Small intestine (tissue), 7 donors: ENCODE results near the gene IGSF9. TPM values are rescaled to one million over a fixed set of nuclear protein-coding genes. Genes with fewer than 3 reads are reported as not detected.
A peak's percentile ranks its signal among the peaks of the same experiment; 100 is the strongest.

Experiments
- DNase-seq, 2 donors: peaks; one replicate each; pipeline versions ENCODE4 v3.0.0 to v3.0.0-alpha.2; 2013
- FAIRE-seq: peaks from 2 replicates; lab custom pipeline; 2012; peaks lifted over from hg19 to GRCh38; lab: Jason Lieb, UNC
- H3K27ac ChIP-seq, 3 donors: one replicate each; pipeline ENCODE4 v1.5.1; 2013; ENCODE audit warnings: low read length in 2 of 3, mild to moderate bottlenecking in 2 of 3, control low read depth in 1 of 3, inconsistent platforms in 1 of 3, low read depth in 1 of 3, moderate library complexity in 1 of 3
- H3K27me3 ChIP-seq, 3 donors: one replicate each; pipeline ENCODE4 v1.6.1; 2013; ENCODE audit warnings: low read length in 3 of 3, inconsistent platforms in 1 of 3; ENCODE audit not compliant: control insufficient read depth in 3 of 3, insufficient read depth in 3 of 3
- H3K36me3 ChIP-seq, 3 donors: one replicate each; pipeline ENCODE4 v1.6.1; 2013; ENCODE audit warnings: low read length in 3 of 3, inconsistent platforms in 1 of 3, low read depth in 1 of 3, mild to moderate bottlenecking in 1 of 3, moderate library complexity in 1 of 3; ENCODE audit not compliant: control insufficient read depth in 3 of 3, insufficient read depth in 2 of 3
- H3K4me1 ChIP-seq, 3 donors: one replicate each; pipeline ENCODE4 v1.6.1; 2013; ENCODE audit warnings: low read length in 2 of 3, inconsistent platforms in 1 of 3, low read depth in 1 of 3, mild to moderate bottlenecking in 1 of 3, moderate library complexity in 1 of 3; ENCODE audit not compliant: control insufficient read depth in 3 of 3, insufficient read depth in 2 of 3
- H3K4me3 ChIP-seq, 3 donors: one replicate each; pipeline ENCODE4 v1.5.1; 2013; ENCODE audit warnings: low read length in 3 of 3, control low read depth in 1 of 3, inconsistent platforms in 1 of 3, low read depth in 1 of 3, mild to moderate bottlenecking in 1 of 3, moderate library complexity in 1 of 3
- H3K9me3 ChIP-seq, 2 donors: one replicate each; pipeline ENCODE4 v1.6.1; 2013; ENCODE audit warnings: low read depth in 1 of 2, low read length in 1 of 2; ENCODE audit not compliant: control insufficient read depth in 2 of 2, insufficient read depth in 1 of 2
- WGBS, 3 donors: extraction: QIAGEN DNeasy Blood & Tissue Kit; methylation state at CpG; one replicate each; pipeline ENCODE4 v1.1.7; 2013; 5-methylcytosine and 5-hydroxymethylcytosine counted together
- polyA plus RNA-seq, 4 donors: library from polyadenylated mRNA; stranded (reverse) in 3 of 4; unstranded in 1 of 4; fragments of 200-250 nt in 3 of 4; fragments of 120-200 nt in 1 of 4; gene quantifications; one replicate each; pipeline versions ENCODE4 v1.2.1 to v1.2.3, GENCODE V29; 2013
- donor health status: healthy with polysubstance abuse.
- donor health status: control.
- donor health status: control.
- donor health status: Bipolar disorder and iron deficiency.
- donor health status: healthy.

IGSF9 gene
- polyA plus RNA-seq, 4 donors = 3.1 to 84.2 (median 26.4) TPM

DNA sequence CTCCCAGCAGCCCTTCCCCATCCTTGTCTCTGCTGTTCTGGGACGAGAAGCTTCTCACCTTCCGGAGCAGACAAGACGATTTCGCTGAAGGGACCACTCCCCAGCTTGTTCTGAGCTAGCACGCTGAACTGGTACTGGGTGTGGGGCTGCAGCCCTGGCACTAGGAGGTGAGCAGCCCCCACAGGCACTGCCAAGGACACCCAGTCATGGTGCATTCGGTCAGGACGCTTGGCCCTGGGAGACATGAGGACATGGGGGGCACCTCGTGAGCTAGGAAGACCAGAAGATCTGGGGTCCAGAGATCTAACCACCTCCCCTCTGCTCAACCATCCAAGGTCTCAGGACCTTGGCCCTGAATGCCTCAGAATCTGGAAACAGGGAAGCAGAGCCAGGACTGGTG is 14.8 kb downstream of the IGSF9 start:
- Histone ChIP-seq H3K4me3 (no peak overlapping the region), H3K27me3 (no peaks in the 10 kb centered on the region), H3K27ac (no peak overlapping the region), H3K4me1 (peaks cover 0 to 46% (median 0%) of the 10 kb centered on the region in 3 donors), H3K9me3 (no peaks in the 10 kb centered on the region), H3K36me3 (peaks cover 0 to 86% (median 0%) of the 10 kb centered on the region in 3 donors)
- FAIRE-seq = no peak
- DNase-seq = no peak
- 93 to 96% (median 95%) methylated on average over 8 of the region's 8 CpGs for WGBS, 3 donors

DNA sequence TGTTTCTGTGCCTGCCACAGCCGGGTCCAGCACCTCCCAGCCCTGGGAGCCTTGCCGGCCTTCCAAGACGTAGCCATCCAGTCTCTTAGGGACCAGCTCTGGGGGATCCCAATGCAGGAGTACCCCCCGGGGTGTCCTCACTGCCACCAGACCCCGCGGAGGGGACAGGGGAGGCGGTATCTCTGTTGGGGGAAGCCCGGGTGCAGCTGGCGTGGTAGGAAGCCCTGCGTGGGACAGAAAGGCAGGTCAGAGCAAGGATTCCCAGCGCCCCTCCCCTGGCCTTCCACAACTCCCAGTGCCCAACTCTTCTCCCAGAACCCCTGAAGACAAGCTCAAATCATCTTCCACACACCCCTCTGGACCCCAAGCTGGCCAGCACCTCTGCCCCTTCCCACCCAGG is 15.2 kb downstream of the IGSF9 start:
- no peak for FAIRE-seq
- Histone ChIP-seq H3K27me3 (no peaks in the 10 kb centered on the region), H3K27ac (no peak overlapping the region), H3K4me3 (no peak overlapping the region), H3K9me3 (no peaks in the 10 kb centered on the region), H3K36me3 (peaks cover 0 to 82% (median 0%) of the 10 kb centered on the region in 3 donors), H3K4me1 (peaks cover 0 to 42% (median 0%) of the 10 kb centered on the region in 3 donors)
- 90 to 98% (median 92%) methylated on average over 11 of the region's 11 CpGs for WGBS, 3 donors
- no peak for DNase-seq

DNA sequence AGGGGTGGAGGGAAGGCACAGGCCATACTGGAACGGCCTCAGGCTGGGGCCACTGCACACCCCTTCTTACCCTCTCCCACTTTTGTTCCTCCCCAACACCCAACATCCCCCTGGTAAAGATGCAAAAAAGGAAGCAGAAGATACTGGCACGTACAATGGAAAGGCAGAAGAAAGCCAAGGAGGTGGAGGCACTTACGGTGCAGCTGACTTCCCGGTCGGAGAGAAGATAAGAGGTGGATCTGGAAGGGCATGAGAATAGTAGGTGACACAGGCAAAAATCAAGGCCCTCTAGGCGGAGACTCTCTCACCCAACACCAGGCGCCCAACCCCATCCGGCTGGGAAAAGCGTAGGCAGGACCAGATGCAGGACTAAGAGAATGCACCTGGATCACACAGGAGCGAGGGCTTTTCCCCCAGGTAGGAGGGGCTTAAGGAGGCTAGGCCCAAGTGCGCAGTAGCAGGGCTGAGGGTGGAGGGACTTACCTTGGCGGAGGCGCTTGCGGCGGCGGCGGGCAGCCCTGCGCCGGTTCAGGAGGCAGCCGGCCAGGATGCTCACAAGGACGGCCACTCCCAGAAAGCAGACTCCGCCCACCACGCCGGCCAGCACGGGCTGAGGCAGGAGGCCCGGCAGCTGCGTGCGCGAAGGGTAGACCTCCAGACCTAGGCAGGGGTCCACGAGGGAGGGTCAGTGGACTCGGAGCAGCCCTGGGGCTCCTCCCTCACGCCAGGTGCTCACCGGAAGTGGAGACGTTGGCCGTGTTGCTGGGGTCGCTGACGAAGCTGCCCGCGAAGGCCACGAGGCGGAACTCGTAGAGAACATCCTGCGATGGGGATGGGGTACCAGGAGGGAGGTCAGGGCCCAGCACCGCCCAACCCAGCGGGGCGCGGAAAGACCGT is 16.0 kb downstream of the IGSF9 start:
- H3K4me1 ChIP-seq = peaks cover 0 to 41% (median 0%) of the 10 kb centered on the region in 3 donors

DNA sequence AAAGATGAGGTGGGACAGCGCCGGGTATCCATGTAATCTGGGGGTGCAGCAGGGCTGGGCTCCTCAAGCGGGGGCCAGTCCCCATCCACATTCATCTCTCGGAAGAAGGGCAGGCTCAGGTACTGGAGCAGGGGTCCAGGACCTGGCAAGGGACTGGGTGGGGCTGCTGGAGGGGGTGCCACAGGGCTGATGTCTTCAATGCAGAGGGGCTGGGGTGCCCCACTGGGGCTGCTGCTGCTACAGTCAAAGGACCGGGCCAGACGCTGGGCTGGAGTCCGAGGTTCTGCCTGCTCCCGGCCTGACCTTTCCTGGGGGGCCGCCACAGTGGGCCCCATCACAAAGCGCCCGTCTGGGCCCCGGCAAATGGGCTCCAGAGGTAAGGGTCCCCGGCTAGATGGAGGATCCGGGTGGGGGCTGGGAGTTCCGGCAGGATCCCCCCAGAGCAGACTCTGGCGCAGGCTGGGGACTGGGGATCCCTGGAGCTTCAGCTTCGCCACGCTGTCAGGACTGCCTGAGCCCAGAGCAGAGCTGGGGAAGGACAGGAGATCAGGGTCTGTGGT is 16.8 kb downstream of the IGSF9 start:
- FAIRE-seq = no peak

More for the DNA sequence above, 16.0 kb downstream of the IGSF9 start:
- no peak overlapping the region for H3K27ac ChIP-seq
- H3K27me3 ChIP-seq = no peaks in the 10 kb centered on the region
- no peak for DNase-seq
- 82 to 88% (median 83%) methylated on average over 41 to 48 of the region's 48 CpGs for WGBS, 3 donors
- peaks cover 0 to 74% (median 0%) of the 10 kb centered on the region in 3 donors for H3K36me3 ChIP-seq
- FAIRE-seq = no peak
- no peaks in the 10 kb centered on the region for H3K9me3 ChIP-seq
- no peak overlapping the region for H3K4me3 ChIP-seq

DNA sequence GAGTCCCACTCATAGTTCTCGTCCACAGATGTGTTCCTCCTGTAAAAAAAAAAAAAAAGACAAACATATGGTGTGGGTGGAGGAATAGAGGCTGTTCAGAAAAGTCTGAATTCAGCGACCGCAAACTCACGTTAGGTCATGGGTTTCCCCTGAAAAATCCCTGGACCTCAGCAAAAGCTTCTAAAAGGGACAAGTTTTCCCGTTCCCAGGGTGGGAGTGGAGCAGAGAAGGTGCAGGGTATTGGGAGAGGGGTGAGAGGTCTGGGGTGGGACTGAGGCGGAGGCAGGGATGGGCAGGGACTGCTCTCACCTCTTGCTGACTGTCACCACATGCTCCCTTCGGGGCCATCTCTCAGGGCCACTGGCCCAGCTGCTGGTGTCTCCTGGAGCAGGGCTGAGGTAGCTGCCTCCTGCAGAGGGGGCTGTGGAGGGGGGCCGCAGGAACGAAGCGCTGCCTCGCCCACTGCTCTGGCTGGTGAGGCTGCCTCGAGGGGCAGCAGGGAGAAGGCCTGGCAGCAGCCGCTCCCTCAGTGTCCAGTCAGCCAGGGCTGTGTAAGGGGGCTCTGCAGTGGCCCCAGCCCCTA is 17.5 kb downstream of the IGSF9 start:
- DNase-seq (peak in 1 of 2 donors; percentile 57), FAIRE-seq (no peak)
- Histone ChIP-seq H3K4me3 (no peak overlapping the region), H3K27me3 (no peaks in the 10 kb centered on the region), H3K4me1 (peaks cover 0 to 50% (median under 1%) of the 10 kb centered on the region in 3 donors), H3K27ac (peak overlapping the region in 2 of 3 donors; percentile 34 to 58), H3K36me3 (peaks cover 0 to 69% (median 0%) of the 10 kb centered on the region in 3 donors), H3K9me3 (no peaks in the 10 kb centered on the region)
- 44 to 70% (median 54%) methylated on average over 13 of the region's 13 CpGs for WGBS, 3 donors

More for the DNA sequence above, 16.8 kb downstream of the IGSF9 start:
- Histone ChIP-seq H3K27me3 (no peaks in the 10 kb centered on the region), H3K4me3 (no peak overlapping the region), H3K27ac (peak overlapping the region in 1 of 3 donors; percentile 58), H3K9me3 (no peaks in the 10 kb centered on the region), H3K36me3 (peaks cover 0 to 68% (median 0%) of the 10 kb centered on the region in 3 donors), H3K4me1 (peaks cover 0 to 47% (median 0%) of the 10 kb centered on the region in 3 donors)
- no peak for DNase-seq
- 94 to 96% (median 94%) methylated on average over 16 to 18 of the region's 18 CpGs for WGBS, 3 donors

DNA sequence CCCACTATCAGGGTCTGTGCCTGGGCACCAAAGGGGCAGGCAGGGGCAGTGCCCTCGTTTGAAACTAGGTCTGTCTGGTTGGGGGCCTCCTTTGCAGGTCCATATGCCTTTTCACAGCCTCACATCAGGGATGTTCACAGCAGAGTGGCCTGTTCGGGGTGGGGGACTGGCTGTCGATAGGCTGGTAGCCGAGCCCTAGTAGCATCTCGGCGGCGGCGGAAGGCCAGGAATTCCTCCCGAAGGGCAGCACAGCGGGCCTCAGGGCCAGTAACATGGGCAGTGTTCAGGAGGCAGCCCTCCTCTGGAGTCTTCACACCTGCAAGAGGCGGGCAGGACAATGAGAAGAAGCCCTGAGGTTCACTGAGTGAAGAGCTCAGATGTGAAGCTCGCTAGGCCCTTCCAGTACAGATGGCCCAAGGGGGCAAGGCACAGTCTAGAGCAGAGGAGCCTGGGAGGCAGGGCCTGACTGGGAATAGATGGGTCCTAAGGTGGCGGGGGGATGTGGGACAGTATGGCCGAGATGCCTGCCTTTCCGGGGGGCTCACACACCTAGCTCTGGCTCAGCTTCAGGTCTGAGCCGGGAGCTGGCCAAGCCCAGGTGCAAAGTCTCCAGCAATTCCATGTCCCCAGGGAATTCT is 18.1 kb downstream of the IGSF9 start:
- FAIRE-seq (no peak), DNase-seq (peak in 1 of 2 donors; percentile 44)
- Histone ChIP-seq H3K4me1 (peaks cover 0 to 56% (median 6%) of the 10 kb centered on the region in 3 donors), H3K4me3 (no peak overlapping the region), H3K27ac (peak overlapping the region in 1 of 3 donors; percentile 58), H3K36me3 (peaks cover 0 to 69% (median 0%) of the 10 kb centered on the region in 3 donors), H3K9me3 (no peaks in the 10 kb centered on the region), H3K27me3 (no peaks in the 10 kb centered on the region)
- WGBS, 3 donors = 72 to 86% (median 81%) methylated on average over 16 of the region's 16 CpGs

DNA sequence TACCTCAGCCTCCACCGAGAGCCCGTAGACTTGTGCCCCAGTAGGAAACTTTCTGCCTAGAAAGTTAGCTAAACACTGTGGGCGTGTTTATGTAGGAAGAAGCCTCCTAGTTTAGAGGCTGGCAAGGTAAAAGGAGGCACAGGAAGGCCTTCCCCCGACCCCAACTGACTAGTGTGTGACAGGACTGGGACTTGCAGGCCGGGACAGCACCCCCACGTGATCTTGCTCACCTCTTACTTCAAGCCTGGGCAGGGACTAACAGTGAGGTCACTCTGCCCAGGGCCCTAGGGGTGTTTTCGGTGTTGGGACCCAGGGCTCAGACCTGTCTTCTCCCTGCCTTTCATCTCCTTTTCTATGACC is 19.7 kb downstream of the IGSF9 start:
- peak overlapping the region; percentile 88 to 91 (median 90) for H3K27ac ChIP-seq
- peaks cover 8 to 57% (median 10%) of the 10 kb centered on the region in 3 donors for H3K4me1 ChIP-seq
- no peaks in the 10 kb centered on the region for H3K27me3 ChIP-seq
- FAIRE-seq = no peak
- peak overlapping the region in 2 of 3 donors; percentile 68 to 95 for H3K4me3 ChIP-seq
- WGBS, 3 donors = 9 to 12% (median 11%) methylated on average over 7 of the region's 7 CpGs
- no peaks in the 10 kb centered on the region for H3K9me3 ChIP-seq
- H3K36me3 ChIP-seq = peaks cover 0 to 62% (median 0%) of the 10 kb centered on the region in 3 donors
- no peak for DNase-seq
